Prostate gland (tissue), 2 donors: ENCODE results near the gene NPEPL1.

Experiments
- CTCF ChIP-seq, 4 experiments: fragments of 200-600 bp in 2 of 4; fragments of 450-650 bp in 2 of 4; sonication (generic) in 2 of 4; IDR thresholded peaks; 1 replicate in 3 of 4; 2 replicates in 1 of 4; pipeline ENCODE4 v1.5.1; 2016 to 2019; ENCODE audit warnings: antibody characterized with exemption in 4 of 4, mild to moderate bottlenecking in 2 of 4, moderate library complexity in 2 of 4
- POLR2AphosphoS5 ChIP-seq: sonication (generic); formaldehyde crosslinking; IDR thresholded peaks from one replicate; pipeline ENCODE4 v1.6.1; 2017; ENCODE audit warnings: antibody characterized with exemption

- TF ChIP-seq CTCF (IDR thresholded peaks at IDR 0.05) (no peak), POLR2AphosphoS5 (no peak)
Observed at GRCh38 chr20:58702161-58702510, 9.5 kb downstream of the NPEPL1 start.
